Endodermal cell (in vitro differentiated cells): ENCODE results near the gene ARRDC1. TPM values are rescaled to one million over a fixed set of nuclear protein-coding genes. Genes with fewer than 3 reads are reported as not detected.
A peak's percentile ranks its signal among the peaks of the same experiment; 100 is the strongest.

Experiments
- DNase-seq: peaks from one replicate; pipeline ENCODE4 v3.0.0-alpha.2; 2017
- H3K27ac ChIP-seq: 2 replicates; pipeline ENCODE4 v1.5.1; 2013; ENCODE audit warnings: mild to moderate bottlenecking, low read depth, low read length, moderate library complexity
- H3K27me3 ChIP-seq: 2 replicates; pipeline ENCODE4 v1.6.1; 2013; ENCODE audit warnings: mild to moderate bottlenecking, low read length, moderate library complexity; ENCODE audit not compliant: insufficient read depth, control insufficient read depth, poor library complexity, severe bottlenecking
- H3K36me3 ChIP-seq: 2 replicates; pipeline ENCODE4 v1.7.0; 2013; ENCODE audit warnings: mild to moderate bottlenecking, low read length, moderate library complexity; ENCODE audit not compliant: control insufficient read depth, insufficient read depth
- H3K4me1 ChIP-seq: one replicate; pipeline ENCODE4 v1.7.0; 2013; ENCODE audit warnings: low read length; ENCODE audit not compliant: control insufficient read depth, insufficient read depth
- H3K4me3 ChIP-seq: 2 replicates; pipeline ENCODE4 v1.5.1; 2013; ENCODE audit warnings: mild to moderate bottlenecking, low read length, moderate library complexity
- H3K9ac ChIP-seq: 2 replicates; pipeline ENCODE4 v1.6.1; 2013; ENCODE audit warnings: mild to moderate bottlenecking, low read length, moderate library complexity; ENCODE audit not compliant: poor library complexity, severe bottlenecking; ENCODE audit errors: extremely low read depth
- H3K9me3 ChIP-seq: 2 replicates; pipeline ENCODE4 v1.6.1; 2013; ENCODE audit warnings: mild to moderate bottlenecking, low read length, moderate library complexity; ENCODE audit not compliant: control insufficient read depth
- H3K27ac Mint-ChIP-seq: 2 replicates; pipeline ENCODE4 v1.8.0; 2020; ENCODE audit warnings: mixed read lengths
- H3K27me3 Mint-ChIP-seq: 2 replicates; pipeline ENCODE4 v1.8.0; 2021; ENCODE audit warnings: mild to moderate bottlenecking, mixed read lengths; ENCODE audit not compliant: insufficient read depth
- H3K36me3 Mint-ChIP-seq: 2 replicates; pipeline ENCODE4 v1.8.0; 2020; ENCODE audit warnings: low read depth, mixed read lengths
- H3K4me1 Mint-ChIP-seq: 2 replicates; pipeline ENCODE4 v1.8.0; 2020; ENCODE audit warnings: mixed read lengths
- H3K4me3 Mint-ChIP-seq: 2 replicates; pipeline ENCODE4 v1.8.0; 2020; ENCODE audit warnings: mild to moderate bottlenecking, moderate library complexity, mixed read lengths
- H3K9me3 Mint-ChIP-seq: 2 replicates; pipeline ENCODE4 v1.8.0; 2020; ENCODE audit warnings: mild to moderate bottlenecking, mixed read lengths
- CTCF ChIP-seq: fragments of 200-600 bp; sonication (generic); conservative IDR thresholded peaks from 2 replicates; pipeline ENCODE4 v1.5.0; 2021; ENCODE audit warnings: antibody characterized with exemption, mild to moderate bottlenecking
- WGBS, 2 experiments: methylation state at CpG; one replicate each; pipeline versions ENCODE4 v1.1.5 to v1.1.7; 2013; ENCODE audit warnings: missing lambda C conversion rate in 2 of 2, mixed read lengths in 1 of 2; ENCODE audit not compliant: insufficient coverage in 1 of 2, insufficient read length in 1 of 2; 5-methylcytosine and 5-hydroxymethylcytosine counted together
- total RNA-seq, 2 donors: library from RNA; stranded (reverse); fragmentation: NEBNext Ultra II Directional in 1 of 2; extraction: Animal tissue kit (Norgen Biotek cat#: 25700) in 1 of 2; gene quantifications; 2 replicates in 1 of 2; 3 replicates in 1 of 2; pipeline ENCODE4 v1.2.1, GENCODE V29; 2021

The ARRDC1 gene
- total RNA-seq, 2 donors from 2014 or later = 41.5 to 46.2 TPM

DNA sequence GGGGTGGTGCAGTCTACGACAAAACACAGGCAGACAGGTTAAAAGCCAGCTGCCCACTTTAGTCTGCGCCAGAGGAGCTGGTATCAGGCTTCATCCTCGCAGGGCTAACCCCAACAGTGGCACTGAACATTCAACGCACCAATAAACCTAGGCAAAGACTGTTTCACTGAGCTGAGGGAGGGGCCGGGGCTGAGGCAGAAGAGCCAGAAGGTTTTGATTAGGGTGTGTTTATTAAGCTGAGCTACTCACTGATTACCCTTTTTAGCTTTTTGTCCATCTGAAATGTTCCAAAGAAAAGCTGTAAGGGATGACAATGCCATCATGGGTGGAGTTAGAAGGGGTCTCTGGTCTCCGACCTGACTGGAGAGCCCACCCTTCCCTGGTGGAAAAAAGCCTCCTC lies 16.6 kb upstream of the ARRDC1 start:
- no peaks in the 10 kb centered on the region for H3K27me3 ChIP-seq
- H3K4me1 ChIP-seq = peaks cover 10% of the 10 kb centered on the region
- Mint-ChIP-seq H3K4me3 (peak overlapping the region; percentile 75), H3K27ac (no peak overlapping the region), H3K36me3 (peaks cover 37% of the 10 kb centered on the region), H3K27me3 (no peaks in the 10 kb centered on the region), H3K9me3 (no peaks in the 10 kb centered on the region), H3K4me1 (peaks cover 11% of the 10 kb centered on the region)
- H3K4me3 ChIP-seq = peak overlapping the region; percentile 89
- DNase-seq = peak; percentile 18
- no peaks in the 10 kb centered on the region for H3K9me3 ChIP-seq
- WGBS, 2 experiments = 91 to 93% methylated on average over 6 of the region's 6 CpGs
- no peak for TF ChIP-seq CTCF
- no peak overlapping the region for H3K27ac ChIP-seq
- no peak overlapping the region for H3K9ac ChIP-seq
- peaks cover 48% of the 10 kb centered on the region for H3K36me3 ChIP-seq

DNA sequence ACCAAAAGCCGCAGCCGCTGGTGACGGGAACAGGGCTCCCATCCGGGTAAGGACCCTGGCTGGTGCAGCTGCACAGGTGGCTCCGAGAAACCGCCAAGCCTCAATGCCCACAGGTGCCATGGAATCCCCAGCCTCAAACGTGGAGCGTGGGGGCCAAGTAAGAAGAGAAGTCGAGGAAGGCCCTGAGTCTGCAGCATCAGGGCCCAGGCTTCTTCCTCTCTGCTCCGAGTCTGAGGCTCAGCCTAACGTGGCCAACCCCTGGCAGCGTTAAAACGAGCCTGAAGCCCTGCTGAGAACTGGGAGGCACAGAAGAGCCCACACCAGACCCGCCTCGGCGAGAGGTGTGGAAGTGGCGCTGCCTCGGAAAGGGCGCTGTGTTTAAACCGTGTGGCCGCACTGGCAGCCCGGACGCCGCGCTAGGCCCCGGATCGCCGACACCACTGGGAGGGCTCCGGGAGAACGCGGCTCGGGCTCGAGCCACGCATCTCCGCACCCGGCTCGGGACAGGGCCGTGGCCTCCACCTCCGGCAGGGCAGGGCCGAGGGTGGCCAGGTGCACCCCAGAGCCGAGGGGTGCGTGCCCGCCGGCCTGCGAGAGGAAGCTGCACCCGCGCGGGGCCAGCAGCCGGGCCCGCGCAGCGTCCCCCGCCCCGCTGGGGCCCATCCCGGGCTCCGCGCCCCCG lies 15.9 kb upstream of the ARRDC1 start:
- H3K4me1 Mint-ChIP-seq = peaks cover 11% of the 10 kb centered on the region
- H3K36me3 Mint-ChIP-seq = peaks cover 35% of the 10 kb centered on the region
- peak; percentile 64 for DNase-seq
- H3K4me3 Mint-ChIP-seq = peak overlapping the region; percentile 75
- peaks cover 10% of the 10 kb centered on the region for H3K4me1 ChIP-seq
- H3K36me3 ChIP-seq = peaks cover 41% of the 10 kb centered on the region
- no peaks in the 10 kb centered on the region for H3K27me3 ChIP-seq
- H3K27ac Mint-ChIP-seq = peak overlapping the region; percentile 30
- H3K9me3 Mint-ChIP-seq = no peaks in the 10 kb centered on the region
- no peaks in the 10 kb centered on the region for H3K27me3 Mint-ChIP-seq
- no peaks in the 10 kb centered on the region for H3K9me3 ChIP-seq
- peak overlapping the region; percentile 60 for H3K9ac ChIP-seq
- TF ChIP-seq CTCF = no peak
- peak overlapping the region; percentile 89 for H3K4me3 ChIP-seq
- WGBS, 2 experiments = 11 to 12% methylated on average over 32 to 58 of the region's 58 CpGs
- H3K27ac ChIP-seq = no peak overlapping the region

DNA sequence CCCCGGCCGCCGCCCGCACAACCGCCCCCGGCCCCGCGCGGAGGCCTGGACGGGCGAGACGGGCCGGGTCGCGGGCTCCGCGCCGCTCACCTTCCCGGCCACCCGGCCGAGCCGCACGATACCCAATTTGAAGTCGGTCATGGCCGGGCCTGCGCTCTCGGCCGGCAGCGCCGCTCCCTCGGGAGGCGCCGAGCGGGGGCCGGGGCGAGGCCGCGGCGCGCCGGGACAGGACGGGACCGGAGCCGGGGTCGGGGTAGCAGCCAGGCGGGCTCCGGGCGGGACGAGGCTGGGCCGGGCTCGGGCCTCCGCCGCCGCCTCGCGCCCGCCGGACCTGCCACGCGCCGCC lies 15.4 kb upstream of the ARRDC1 start:
- no peak overlapping the region for H3K27ac ChIP-seq
- peaks cover 10% of the 10 kb centered on the region for H3K4me1 ChIP-seq
- DNase-seq = no peak
- no peak overlapping the region for H3K4me3 ChIP-seq
- Mint-ChIP-seq H3K36me3 (peaks cover 32% of the 10 kb centered on the region), H3K27ac (no peak overlapping the region), H3K27me3 (no peaks in the 10 kb centered on the region), H3K9me3 (no peaks in the 10 kb centered on the region), H3K4me3 (peak overlapping the region; percentile 77), H3K4me1 (peaks cover 11% of the 10 kb centered on the region)
- no peaks in the 10 kb centered on the region for H3K9me3 ChIP-seq
- no peak for TF ChIP-seq CTCF
- 0% methylated on average over 4 to 61 of the region's 61 CpGs for WGBS, 2 experiments
- H3K9ac ChIP-seq = no peak overlapping the region
- H3K36me3 ChIP-seq = peaks cover 37% of the 10 kb centered on the region
- H3K27me3 ChIP-seq = no peaks in the 10 kb centered on the region
